HepG2 (cell line): Measurements from ENCODE around the gene PIK3CD. TPM values are rescaled to one million over a fixed set of nuclear protein-coding genes. Genes with fewer than 3 reads are reported as not detected.

Source experiments
- AGO2 ChIP-seq: fragments of 200-400 bp; formaldehyde crosslinking; optimal IDR thresholded peaks from 2 replicates; pipeline ENCODE3; 2017; ENCODE audit warnings: mild to moderate bottlenecking, low read depth, low read length, moderate library complexity
- BCL3 ChIP-seq: sonication (generic); formaldehyde crosslinking; IDR thresholded peaks from 2 replicates; pipeline ENCODE4 v1.5.1; 2020; ENCODE audit warnings: mild to moderate bottlenecking, missing genetic modification reagents, moderate library complexity
- JARID2 ChIP-seq: sonication (generic); formaldehyde crosslinking; IDR thresholded peaks from 2 replicates; pipeline ENCODE4 v1.8.1; 2023; ENCODE audit warnings: missing genetic modification reagents, inconsistent platforms; ENCODE audit not compliant: insufficient replicate concordance
- JUN ChIP-seq: sonication (generic); formaldehyde crosslinking; IDR thresholded peaks from 2 replicates; pipeline ENCODE4 v1.4.0; 2020; ENCODE audit warnings: mild to moderate bottlenecking, missing genetic modification reagents
- LRRFIP1 ChIP-seq: sonication (generic); formaldehyde crosslinking; conservative IDR thresholded peaks from 2 replicates; pipeline ENCODE4 v1.4.0; 2020; ENCODE audit warnings: missing genetic modification reagents
- MLLT10 ChIP-seq: sonication (generic); formaldehyde crosslinking; IDR thresholded peaks from 2 replicates; pipeline ENCODE4 v1.4.0; 2020; ENCODE audit warnings: missing genetic modification reagents
- MXD3 ChIP-seq: IDR thresholded peaks from 2 replicates; pipeline ENCODE4 v1.6.1; 2016; ENCODE audit warnings: mild to moderate bottlenecking, missing biosample characterization, missing genetic modification reagents
- MXI1 ChIP-seq: IDR thresholded peaks from 3 replicates; pipeline ENCODE4 v1.6.1; 2012; ENCODE audit warnings: low read depth, low read length, inconsistent platforms, borderline replicate concordance
- NFATC3 ChIP-seq: sonication (generic); formaldehyde crosslinking; IDR thresholded peaks from 2 replicates; pipeline ENCODE4 v1.5.1; 2020; ENCODE audit warnings: mild to moderate bottlenecking, missing genetic modification reagents
- NFE2L2 ChIP-seq: fragments of 150-350 bp; IDR thresholded peaks from 2 replicates; pipeline ENCODE4 v1.6.1; 2014; ENCODE audit warnings: low read length
- PATZ1 ChIP-seq: sonication (generic); formaldehyde crosslinking; IDR thresholded peaks from 2 replicates; pipeline ENCODE4 v1.4.0; 2020; ENCODE audit warnings: missing genetic modification reagents
- TGIF2 ChIP-seq: IDR thresholded peaks from 2 replicates; pipeline ENCODE4 v1.6.1; 2016; ENCODE audit warnings: control low read depth, missing compliant biosample characterization
- TP53 ChIP-seq: sonication (generic); formaldehyde crosslinking; conservative IDR thresholded peaks from 2 replicates; pipeline ENCODE4 v1.4.0; 2020; ENCODE audit warnings: missing genetic modification reagents
- YEATS4 ChIP-seq: sonication (generic); formaldehyde crosslinking; IDR thresholded peaks from 2 replicates; pipeline ENCODE4 v1.4.0; 2020; ENCODE audit warnings: missing genetic modification reagents, borderline replicate concordance
- ZMYM3 ChIP-seq: sonication (generic); formaldehyde crosslinking; IDR thresholded peaks from 2 replicates; pipeline ENCODE4 v1.5.1; 2020; ENCODE audit warnings: mild to moderate bottlenecking, missing genetic modification reagents
- ZMYM4 ChIP-seq: sonication (generic); formaldehyde crosslinking; IDR thresholded peaks from 2 replicates; pipeline ENCODE4 v1.8.1; 2023; ENCODE audit warnings: mild to moderate bottlenecking, missing genetic modification reagents
- ZNF160 ChIP-seq: sonication (generic); formaldehyde crosslinking; IDR thresholded peaks from 2 replicates; pipeline ENCODE4 v1.8.0; 2022; ENCODE audit warnings: mild to moderate bottlenecking, inconsistent platforms, missing genetic modification reagents
- ZNF644 ChIP-seq: IDR thresholded peaks from 2 replicates; pipeline ENCODE4 v1.6.1; 2016; ENCODE audit warnings: low read depth
- ZNF703 ChIP-seq: sonication (generic); formaldehyde crosslinking; IDR thresholded peaks from 2 replicates; pipeline ENCODE4 v1.5.1; 2020; ENCODE audit warnings: missing genetic modification reagents, mild to moderate bottlenecking, moderate library complexity, borderline replicate concordance
- ZNF710 ChIP-seq: sonication (generic); formaldehyde crosslinking; IDR thresholded peaks from 2 replicates; pipeline ENCODE4 v1.5.0; 2020; ENCODE audit warnings: mild to moderate bottlenecking, missing genetic modification reagents, borderline replicate concordance
- ZNF768 ChIP-seq: sonication (generic); formaldehyde crosslinking; IDR thresholded peaks from 2 replicates; pipeline ENCODE4 v1.4.0; 2020; ENCODE audit warnings: missing genetic modification reagents
- ZNF83 ChIP-seq: sonication (generic); formaldehyde crosslinking; IDR thresholded peaks from 2 replicates; pipeline ENCODE4 v1.4.0; 2020; ENCODE audit warnings: missing genetic modification reagents, mild to moderate bottlenecking, borderline replicate concordance
- polyA plus RNA-seq, 8 experiments: library from polyadenylated mRNA; depleted of rRNA in 3 of 8; stranded (reverse) in 7 of 8; unstranded in 1 of 8; fragments of >200 nt; fragmentation: Illumina TruSeq in 4 of 8; extraction: Trizol in 4 of 8; gene quantifications; 2 replicates each; pipeline versions ENCODE4 v1.2.1 to v1.2.3, GENCODE V29; 2011 to 2016; ENCODE audit warnings: low read depth in 4 of 8, missing spikeins in 1 of 8, mixed read lengths in 1 of 8; ENCODE audit not compliant: insufficient read depth in 1 of 8
- total RNA-seq, 5 experiments: library from RNA; depleted of rRNA; stranded (reverse); fragments of >200 nt; fragmentation: Illumina TruSeq; extraction: Trizol; gene quantifications; 2 replicates each; pipeline ENCODE4 v1.2.3, GENCODE V29; 2016; ENCODE audit warnings: low read depth in 1 of 5

Gene PIK3CD
- total and polyA plus RNA-seq, 2 of the 13 experiments (the other 11 are each of a cell fraction or from before 2014, with no cell fraction given): 7.1 to 10.0 TPM

GRCh38 chr1:9629445-9630201 lies 21.9 kb upstream of the PIK3CD start (continued):
- TF ChIP-seq ZNF83 (CRISPR knock-in tag) (no peak), YEATS4 (CRISPR knock-in tag) (no peak), TGIF2 (CRISPR knock-in tag) (no peak), ZMYM4 (no peak), PATZ1 (CRISPR knock-in tag) (0 out of 2 replicates have a peak, but pooled peaks have one; percentile 16), JARID2 (CRISPR knock-in tag) (no peak), NFE2L2 (no peak), NFATC3 (no peak), MLLT10 (CRISPR knock-in tag) (no peak), ZNF710 (no peak), BCL3 (CRISPR knock-in tag) (no peak), TP53 (CRISPR knock-in tag) (no peak), ZNF644 (CRISPR knock-in tag) (no peak), ZMYM3 (CRISPR knock-in tag) (peak; percentile 93), AGO2 (no peak), JUN (no peak), MXD3 (CRISPR knock-in tag) (no peak), ZNF768 (CRISPR knock-in tag) (peak; percentile 97), ZNF160 (CRISPR knock-in tag) (no peak), LRRFIP1 (CRISPR knock-in tag) (no peak), MXI1 (no peak), ZNF703 (CRISPR knock-in tag) (no peak)
